ENCODE data around the gene GTPBP1. TPM values are rescaled to one million over a fixed set of nuclear protein-coding genes. Genes with fewer than 3 reads are reported as not detected.

GTPBP1 gene
- total RNA-seq, 2 experiments from 2014 or later = 51.1 to 95.0 TPM

DNA sequence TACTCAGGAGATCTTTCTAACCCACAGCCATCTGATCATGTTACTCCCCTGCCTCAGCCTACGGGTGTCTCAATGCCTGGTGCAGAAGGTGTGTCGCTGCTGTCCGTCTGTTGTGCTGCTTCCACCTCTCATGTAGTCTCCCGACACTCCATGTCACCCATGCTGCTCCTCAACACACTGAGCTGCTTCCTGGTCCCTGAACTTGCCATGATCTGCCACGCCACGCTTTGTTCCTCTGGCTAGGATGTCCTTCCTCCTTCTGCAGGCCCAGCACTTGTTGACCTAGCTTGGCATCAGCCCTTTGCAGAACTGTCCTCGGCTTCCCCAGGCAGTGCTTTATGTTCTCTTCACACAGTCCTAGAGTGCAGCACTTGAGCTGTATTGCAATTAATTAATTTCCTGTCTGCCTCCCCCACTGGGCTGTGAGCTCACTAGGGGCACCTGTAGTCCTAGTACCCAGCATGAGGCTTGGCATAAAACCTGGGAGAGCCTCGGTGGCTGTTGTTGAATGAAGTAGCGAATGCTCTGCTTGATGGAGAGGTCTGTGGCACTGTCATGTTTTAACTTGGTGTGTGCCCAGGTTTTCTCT, 9.5 kb downstream of the GTPBP1 start:
- no peaks in the 10 kb centered on the region for H3K9me3 ChIP-seq (ENCODE audit: low read length)
- H3K4me3 ChIP-seq (ENCODE audit: low read depth, low read length, poor library complexity, severe bottlenecking) = no peak overlapping the region
- ChIA-PET POLR2A (interaction anchor here (0.9 kb wide), 1 partner anchor 10 kb away, joined by 4 read pairs; the partner anchor contains the start of gene GTPBP1), CTCF (ENCODE audit: unreplicated experiment) (interaction anchor here (1.2 kb wide), 1 partner anchor 28 kb away, joined by 3 read pairs; no protein-coding TSS in a partner anchor)
- TF ChIP-seq, protein P1, sequence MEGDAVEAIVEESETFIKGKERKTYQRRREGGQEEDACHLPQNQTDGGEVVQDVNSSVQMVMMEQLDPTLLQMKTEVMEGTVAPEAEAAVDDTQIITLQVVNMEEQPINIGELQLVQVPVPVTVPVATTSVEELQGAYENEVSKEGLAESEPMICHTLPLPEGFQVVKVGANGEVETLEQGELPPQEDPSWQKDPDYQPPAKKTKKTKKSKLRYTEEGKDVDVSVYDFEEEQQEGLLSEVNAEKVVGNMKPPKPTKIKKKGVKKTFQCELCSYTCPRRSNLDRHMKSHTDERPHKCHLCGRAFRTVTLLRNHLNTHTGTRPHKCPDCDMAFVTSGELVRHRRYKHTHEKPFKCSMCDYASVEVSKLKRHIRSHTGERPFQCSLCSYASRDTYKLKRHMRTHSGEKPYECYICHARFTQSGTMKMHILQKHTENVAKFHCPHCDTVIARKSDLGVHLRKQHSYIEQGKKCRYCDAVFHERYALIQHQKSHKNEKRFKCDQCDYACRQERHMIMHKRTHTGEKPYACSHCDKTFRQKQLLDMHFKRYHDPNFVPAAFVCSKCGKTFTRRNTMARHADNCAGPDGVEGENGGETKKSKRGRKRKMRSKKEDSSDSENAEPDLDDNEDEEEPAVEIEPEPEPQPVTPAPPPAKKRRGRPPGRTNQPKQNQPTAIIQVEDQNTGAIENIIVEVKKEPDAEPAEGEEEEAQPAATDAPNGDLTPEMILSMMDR (conservative IDR thresholded peaks at IDR 0.05; ENCODE audit: low read length) = no peak
- TF ChIP-seq EZH2phosphoT487 (IDR thresholded peaks at IDR 0.05; ENCODE audit: borderline replicate concordance, low read depth, low read length) = no peak
- H2AFZ ChIP-seq (ENCODE audit: low read length) = no peak overlapping the region
- no peaks in the 10 kb centered on the region for H3K9me2 ChIP-seq (ENCODE audit: insufficient read depth, low read length)
- no peak overlapping the region for H3K4me2 ChIP-seq (ENCODE audit: low read length)
- H3K27ac ChIP-seq (ENCODE audit: low read depth, low read length, poor library complexity, severe bottlenecking) = no peak overlapping the region
- no peak for DNase-seq (ENCODE audit: low spot score)
- BruUV-seq (replicated peaks) = no TSS peak
- H3K79me2 ChIP-seq (ENCODE audit: insufficient read depth, low read depth, low read length) = peaks cover 35% of the 10 kb centered on the region
- H3K4me1 ChIP-seq (ENCODE audit: insufficient read depth, low read length, poor library complexity, severe bottlenecking) = no peaks in the 10 kb centered on the region
- intact Hi-C loops (cut with micrococcal nuclease; ENCODE audit: unreplicated experiment) = no loop called here
- H4K20me1 ChIP-seq (ENCODE audit: insufficient read depth, low read length) = peaks cover 18% of the 10 kb centered on the region
- peaks cover 53% of the 10 kb centered on the region for H3K36me3 ChIP-seq (ENCODE audit: insufficient read depth, low read length)

- Histone ChIP-seq H3K79me2 (ENCODE audit: insufficient read depth, low read depth, low read length) (peaks cover 29% of the 10 kb centered on the region), H4K20me1 (ENCODE audit: insufficient read depth, low read length) (peaks cover 13% of the 10 kb centered on the region; the same call in 1 of the 2 replicates), H3K36me3 (ENCODE audit: insufficient read depth, low read length) (peaks cover 52% of the 10 kb centered on the region), H3K9me2 (ENCODE audit: insufficient read depth, low read length) (no peaks in the 10 kb centered on the region), H3K4me1 (ENCODE audit: insufficient read depth, low read length, poor library complexity, severe bottlenecking) (no peaks in the 10 kb centered on the region), H3K4me3 (ENCODE audit: low read depth, low read length, poor library complexity, severe bottlenecking) (no peak overlapping the region), H3K4me2 (ENCODE audit: low read length) (no peak overlapping the region), H3K27ac (ENCODE audit: low read depth, low read length, poor library complexity, severe bottlenecking) (no peak overlapping the region), H2AFZ (ENCODE audit: low read length) (no peak overlapping the region), H3K9me3 (ENCODE audit: low read length) (no peaks in the 10 kb centered on the region)
- CTCF ChIA-PET (ENCODE audit: unreplicated experiment) = no interaction called here
- no TSS peak for BruUV-seq (replicated peaks)
- no peak for TF ChIP-seq EZH2phosphoT487 (IDR thresholded peaks at IDR 0.05; ENCODE audit: borderline replicate concordance, low read depth, low read length)
- TF ChIP-seq, protein P1 (conservative IDR thresholded peaks at IDR 0.05; ENCODE audit: low read length) = no peak
- no peak for DNase-seq (ENCODE audit: low spot score)
- POLR2A ChIA-PET = no interaction called here
- intact Hi-C loops (cut with micrococcal nuclease; ENCODE audit: unreplicated experiment) = no loop called here
These were observed 10.1 kb downstream of the GTPBP1 start for GRCh38 chr22:38715852-38716251.

DNA sequence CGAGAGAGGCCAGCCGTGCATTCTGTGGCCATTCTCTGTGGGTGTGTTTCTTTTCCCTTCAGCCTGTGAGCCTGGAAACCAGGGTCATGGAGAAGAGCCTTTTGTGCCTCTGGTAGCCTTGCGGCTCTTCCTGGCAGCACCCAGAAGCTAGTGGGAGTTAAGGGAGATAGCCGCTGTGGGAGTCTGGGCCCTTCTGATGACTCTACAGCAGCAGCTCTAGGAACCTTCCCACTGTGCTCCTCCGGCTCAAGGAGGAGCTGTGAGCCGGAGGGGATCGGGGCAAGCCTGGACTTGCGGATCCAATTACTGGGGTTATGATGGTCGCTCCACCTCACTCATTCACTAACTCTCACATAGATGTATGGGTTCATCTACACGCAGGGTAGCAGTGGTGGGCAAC, 10.5 kb downstream of the GTPBP1 start:
- peaks cover 25% of the 10 kb centered on the region for H3K79me2 ChIP-seq (ENCODE audit: insufficient read depth, low read depth, low read length)
- intact Hi-C loops (cut with micrococcal nuclease; ENCODE audit: unreplicated experiment) = no loop called here
- CTCF ChIA-PET (ENCODE audit: unreplicated experiment) = no interaction called here
- POLR2A ChIA-PET = no interaction called here
- no peak for DNase-seq (ENCODE audit: low spot score)
- H2AFZ ChIP-seq (ENCODE audit: low read length) = no peak overlapping the region
- peaks cover 10% of the 10 kb centered on the region; the same call in 1 of the 2 replicates for H4K20me1 ChIP-seq (ENCODE audit: insufficient read depth, low read length)
- H3K27ac ChIP-seq (ENCODE audit: low read depth, low read length, poor library complexity, severe bottlenecking) = no peak overlapping the region
- no peak overlapping the region for H3K4me2 ChIP-seq (ENCODE audit: low read length)
- no peaks in the 10 kb centered on the region for H3K9me2 ChIP-seq (ENCODE audit: insufficient read depth, low read length)
- no peaks in the 10 kb centered on the region for H3K9me3 ChIP-seq (ENCODE audit: low read length)
- TF ChIP-seq, protein P1 (conservative IDR thresholded peaks at IDR 0.05; ENCODE audit: low read length) = no peak
- TF ChIP-seq EZH2phosphoT487 (IDR thresholded peaks at IDR 0.05; ENCODE audit: borderline replicate concordance, low read depth, low read length) = no peak
- H3K4me3 ChIP-seq (ENCODE audit: low read depth, low read length, poor library complexity, severe bottlenecking) = no peak overlapping the region
- BruUV-seq (replicated peaks) = no TSS peak
- no peaks in the 10 kb centered on the region for H3K4me1 ChIP-seq (ENCODE audit: insufficient read depth, low read length, poor library complexity, severe bottlenecking)
- H3K36me3 ChIP-seq (ENCODE audit: insufficient read depth, low read length) = peaks cover 49% of the 10 kb centered on the region
